HL-60 (cell line): Measurements from ENCODE around the gene PLPP3.

Source experiments
- DNase-seq, 2 experiments: peaks; one replicate each; pipeline ENCODE4 v3.0.0-alpha.2; 2010 to 2020; ENCODE audit warnings: low read depth in 1 of 2, low spot score in 1 of 2
- H3K27ac ChIP-seq: fragments of 250-450 bp; sonication (Bioruptor Pico); replicated peaks from 2 replicates; pipeline ENCODE4 v1.5.1; 2020; ENCODE audit warnings: mild to moderate bottlenecking, moderate library complexity
- H3K27me3 ChIP-seq: fragments of 250-450 bp; sonication (Bioruptor Pico); 2 replicates; pipeline ENCODE4 v1.5.1; 2021; ENCODE audit warnings: mild to moderate bottlenecking, moderate library complexity; ENCODE audit not compliant: insufficient read depth, poor library complexity, severe bottlenecking
- H3K4me3 ChIP-seq: replicated peaks from 2 replicates; pipeline ENCODE4 v1.5.1; 2011; ENCODE audit warnings: mild to moderate bottlenecking, control low read depth, low read length; ENCODE audit not compliant: insufficient read depth
- CTCF ChIP-seq: IDR thresholded peaks from one replicate; pipeline ENCODE4 v1.5.1; 2011; ENCODE audit warnings: low read length, control low read depth, inconsistent platforms; ENCODE audit not compliant: insufficient read depth
- GABPA ChIP-seq: IDR thresholded peaks from 2 replicates; pipeline ENCODE4 v1.6.1; 2012; ENCODE audit warnings: low read depth
- POLR2AphosphoS5 ChIP-seq: IDR thresholded peaks from 2 replicates; pipeline ENCODE4 v1.6.1; 2012; ENCODE audit warnings: low read depth
- REST ChIP-seq: IDR thresholded peaks from 2 replicates; pipeline ENCODE4 v1.6.1; 2012; ENCODE audit warnings: low read depth; ENCODE audit not compliant: insufficient replicate concordance
- SPI1 ChIP-seq: IDR thresholded peaks from 2 replicates; pipeline ENCODE4 v1.6.1; 2012; ENCODE audit warnings: low read depth, mild to moderate bottlenecking, borderline replicate concordance

The PLPP3 gene

GRCh38 chr1:56447823-56448222 is 131.5 kb downstream of the PLPP3 start:
- TF ChIP-seq GABPA (no peak), REST (no peak), SPI1 (no peak), CTCF (no peak), POLR2AphosphoS5 (no peak)

GRCh38 chr1:56446531-56447098 is 132.7 kb downstream of the PLPP3 start:
- TF ChIP-seq SPI1 (no peak), GABPA (no peak), CTCF (no peak), POLR2AphosphoS5 (no peak), REST (no peak)
- H3K27me3 ChIP-seq, result no peaks in the 10 kb centered on the region
- H3K4me3 ChIP-seq, result no peak overlapping the region
- H3K27ac ChIP-seq, result no peak overlapping the region
- DNase-seq, result no peak

More at GRCh38 chr1:56447823-56448222, 131.5 kb downstream of the PLPP3 start:
- DNase-seq, result no peak
- Histone ChIP-seq H3K27ac (no peak overlapping the region), H3K4me3 (no peak overlapping the region), H3K27me3 (no peaks in the 10 kb centered on the region)

- Histone ChIP-seq H3K27me3 (no peaks in the 10 kb centered on the region), H3K4me3 (no peak overlapping the region), H3K27ac (no peak overlapping the region)
- no peak for TF ChIP-seq POLR2AphosphoS5
- DNase-seq, result no peak
Measured at GRCh38 chr1:56444960-56445646, 134.3 kb downstream of the PLPP3 start.
